ENCODE measurements around the gene CDK6. TPM values are rescaled to one million over a fixed set of nuclear protein-coding genes. Genes with fewer than 3 reads are reported as not detected.

CDK6 gene
- total and polyA plus RNA-seq, 10 of the 15 experiments (the other 5 are each of a cell fraction or from before 2014, with no cell fraction given), result 8.0 to 118 (median 45.8) TPM

GRCh38 chr7:92785923-92786322, 50.5 kb downstream of the CDK6 start:
- H3K27me3 ChIP-seq (replicated peaks in 1 of 2; ENCODE audit: control insufficient read depth in 2 of 2, insufficient read depth in 2 of 2, low read length in 1 of 2), result no peaks in the 10 kb centered on the region
- H3K27ac ChIP-seq (ENCODE audit: control insufficient read depth, insufficient read depth), result peak overlapping the region; percentile 28
- peaks cover 28% of the 10 kb centered on the region for H3K9me3 ChIP-seq (replicated peaks; ENCODE audit: control insufficient read depth, insufficient read depth, low read length)
- no peak overlapping the region for H3K4me3 ChIP-seq
- H3K9ac ChIP-seq (ENCODE audit: control insufficient read depth, insufficient read depth, low read length), result no peak overlapping the region
- H3K4me1 ChIP-seq (ENCODE audit: control insufficient read depth, insufficient read depth, low read length), result 0 out of 2 replicates have a peak, but pooled peaks cover 9% of the 10 kb centered on the region
- CTCF ChIA-PET, result interaction anchor here (0.9 to 1.3 kb wide), 2 partner anchors 12 to 338 kb away, joined by 3 read pairs; partner anchors contain the start of gene GATAD1
- TF ChIP-seq RCOR1 (conservative IDR thresholded peaks at IDR 0.05; ENCODE audit: low read depth, low read length), result no peak
- no peak for TF ChIP-seq MXI1 (IDR thresholded peaks at IDR 0.05; ENCODE audit: low read depth, low read length)
- no peak for TF ChIP-seq BRCA1 (IDR thresholded peaks at IDR 0.05; ENCODE audit: low read depth, low read length)
- TF ChIP-seq JUNB (IDR thresholded peaks at IDR 0.05), result no peak
- TF ChIP-seq ZNF274 (IDR thresholded peaks at IDR 0.05; ENCODE audit: insufficient read depth, insufficient read length), result no peak
- no peak for TF ChIP-seq ZNF384 (IDR thresholded peaks at IDR 0.05; ENCODE audit: borderline replicate concordance, low read depth, low read length)
- TF ChIP-seq SMC3 (IDR thresholded peaks at IDR 0.05; ENCODE audit: borderline replicate concordance, low read length), result no peak
- TF ChIP-seq SIN3A (IDR thresholded peaks at IDR 0.05; ENCODE audit: low read depth, low read length), result no peak
- no peak for TF ChIP-seq NFXL1 (IDR thresholded peaks at IDR 0.05; ENCODE audit: borderline replicate concordance)
- BruUV-seq (replicated peaks), result no TSS peak
- no peak overlapping the region; the same call in 1 of the 2 replicates for H2AFZ ChIP-seq (ENCODE audit: control insufficient read depth, low read depth, low read length)
- H3K4me2 ChIP-seq (ENCODE audit: control insufficient read depth, insufficient read depth), result no peak overlapping the region
- WGBS (ENCODE audit: insufficient coverage, insufficient replicate concordance, low lambda C conversion rate, missing lambda C conversion rate), result 78% methylated on average over 3 of the region's 3 CpGs
- H4K20me1 ChIP-seq (ENCODE audit: control insufficient read depth, insufficient read depth), result no peaks in the 10 kb centered on the region
- POLR2A ChIA-PET, result interaction anchor here (0.6 to 1.1 kb wide), 3 partner anchors 16 to 760 kb away, joined by 4 to 7 read pairs (median 4); no protein-coding TSS in a partner anchor
- DNase-seq (ENCODE audit: low read depth, low spot score) (no peak), FAIRE-seq (no peak), ATAC-seq (peak; percentile 49)
- H3K36me3 ChIP-seq (ENCODE audit: control insufficient read depth in 2 of 2, insufficient read depth in 2 of 2, low read length in 1 of 2), result peaks cover 0 to 5% of the 10 kb centered on the region in 2 experiments; a peak in 3 of 4 replicates
- intact Hi-C loops (cut with micrococcal nuclease; ENCODE audit: unreplicated experiment) (no loop called here), in situ Hi-C loops (cut with MboI) (no loop called here)
- RAD21 ChIA-PET (ENCODE audit: unreplicated experiment), result no interaction called here
- SMC1A ChIA-PET (ENCODE audit: uncharacterized antibody, unreplicated experiment), result interaction anchor here (0.7 to 1.5 kb wide), 8 partner anchors 10 to 91 kb away, joined by 3 to 4 read pairs (median 3); no protein-coding TSS in a partner anchor
- peaks cover 72% of the 10 kb centered on the region for H3K79me2 ChIP-seq (ENCODE audit: control insufficient read depth, insufficient read depth, low read length)

All from GM12878 (cell line).